Hippocampal formation (tissue), 2 donors: ENCODE results near the gene KCTD14.
"Not testable (repeated sequence)": the region's sequence is repeated elsewhere in the genome, so short reads cannot be mapped to it uniquely, and the experiment has no call there.

Source experiments
- DNase-seq, 2 donors: peaks; one replicate each; lab custom pipeline; 2025; lab: John Stamatoyannopoulos, UW

The KCTD14 gene

DNA sequence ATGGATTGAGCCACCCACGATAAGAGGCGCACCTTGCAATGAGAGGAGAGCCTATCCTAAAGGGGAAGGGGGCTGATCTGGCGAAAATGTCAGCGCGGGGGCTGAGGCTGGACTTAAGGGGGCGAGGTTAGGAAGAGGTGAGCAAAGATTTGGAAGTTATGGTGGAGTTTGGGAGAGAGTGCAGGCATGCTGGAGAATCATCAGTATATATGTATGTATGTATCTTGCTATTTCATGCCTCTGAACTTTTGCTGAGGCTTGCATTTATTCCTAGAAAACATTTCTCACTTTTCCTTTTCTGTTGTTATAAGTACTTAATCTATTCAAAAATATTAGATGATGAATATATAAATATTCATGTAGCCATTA lies 23.4 kb upstream of the KCTD14 start:
- no peak for DNase-seq

DNA sequence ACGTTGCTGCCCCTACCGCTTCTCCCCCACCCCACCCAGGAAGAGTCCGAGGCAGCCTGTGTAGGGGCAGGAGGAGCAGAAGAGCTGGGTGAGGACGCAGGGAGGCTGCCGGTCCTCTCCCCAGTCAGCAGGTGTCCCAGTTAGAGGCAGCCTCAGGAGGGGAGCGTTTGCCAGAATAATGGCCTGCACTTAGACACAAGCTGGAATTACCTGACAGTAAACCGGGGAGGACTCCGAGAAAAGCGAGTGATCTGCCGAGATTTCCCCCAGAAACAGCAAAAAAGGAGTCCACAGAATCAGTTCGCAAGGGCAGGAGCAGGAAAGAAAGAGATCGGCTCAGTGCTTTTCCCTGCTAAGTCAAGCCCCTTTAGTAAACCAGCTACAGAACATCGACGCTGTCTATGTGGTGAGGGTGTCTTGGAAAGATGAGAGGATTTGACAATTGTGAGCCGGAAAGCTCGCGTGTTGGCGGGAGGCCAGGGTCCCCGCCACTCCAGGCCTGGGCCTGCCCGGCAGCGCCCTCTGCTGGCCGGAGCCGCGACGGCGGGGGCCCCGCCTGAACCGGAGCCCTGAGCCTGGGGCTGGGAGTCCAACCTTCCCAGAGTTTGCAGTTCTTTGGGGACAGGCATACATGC lies 22.9 kb upstream of the KCTD14 start:
- DNase-seq: peak; percentile 55 to 80

DNA sequence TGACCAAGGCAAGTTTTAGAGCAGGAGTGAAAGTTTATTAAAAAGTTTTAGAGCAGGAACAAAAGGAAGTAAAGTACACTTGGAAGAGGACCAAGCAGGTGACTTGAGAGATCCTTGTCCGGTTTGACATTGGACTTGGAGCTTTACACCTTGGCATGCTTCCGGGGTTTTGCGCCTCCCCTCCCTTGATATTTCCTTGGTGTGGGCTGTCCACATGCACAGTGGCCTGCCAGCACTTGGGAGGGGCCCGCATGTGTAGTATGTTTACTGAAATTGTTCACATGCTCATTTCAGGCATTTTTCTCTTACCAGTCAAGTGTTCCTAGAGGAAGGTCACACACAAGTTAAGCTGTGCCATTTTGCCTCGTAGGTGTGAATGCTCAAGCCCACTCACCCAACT lies 21.6 kb upstream of the KCTD14 start:
- DNase-seq: no peak

DNA sequence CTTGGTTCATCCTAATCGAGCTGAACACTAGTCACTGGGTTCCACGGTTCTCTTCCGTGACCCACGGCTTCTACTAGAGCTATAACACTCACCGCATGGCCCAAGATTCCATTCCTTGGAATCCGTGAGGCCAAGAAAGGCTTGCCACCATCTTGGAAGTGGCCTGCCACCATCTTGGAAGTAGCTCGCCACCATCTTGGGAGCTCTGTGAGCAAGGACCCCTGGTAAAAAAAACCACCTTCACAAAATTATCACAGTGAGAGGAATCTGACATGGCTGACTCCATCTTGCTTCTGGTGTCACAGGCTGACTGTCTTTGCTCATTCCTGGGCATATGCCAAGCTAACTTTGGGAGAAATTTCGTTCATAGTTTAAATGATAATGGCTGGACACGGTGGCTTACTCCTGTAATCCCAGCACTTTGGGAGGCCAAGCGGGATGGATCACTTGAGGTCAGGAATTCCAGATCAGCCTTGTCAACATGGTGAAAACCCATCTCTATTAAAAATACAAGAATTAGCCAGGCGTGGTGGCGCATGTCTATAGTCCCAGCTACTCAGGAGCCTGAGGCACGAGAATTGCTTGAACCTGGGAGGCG lies 18.9 kb upstream of the KCTD14 start:
- no peak for DNase-seq

DNA sequence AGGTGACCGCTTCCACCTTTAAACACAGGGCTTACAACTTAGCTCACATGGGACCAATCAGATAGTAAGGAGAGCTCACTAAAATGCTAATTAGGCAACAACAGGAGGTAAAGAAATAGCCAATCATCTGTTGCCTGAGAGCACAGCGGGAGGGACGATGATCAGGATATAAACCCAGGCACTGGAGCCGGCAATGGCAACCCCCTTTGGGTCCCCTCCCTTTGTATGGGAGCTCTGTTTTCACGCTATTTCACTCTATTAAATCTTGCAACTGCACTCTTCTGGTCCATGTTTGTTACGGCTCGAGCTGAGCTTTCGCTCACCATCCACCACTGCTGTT lies 18.3 kb upstream of the KCTD14 start:
- not testable (repeated sequence) for DNase-seq

DNA sequence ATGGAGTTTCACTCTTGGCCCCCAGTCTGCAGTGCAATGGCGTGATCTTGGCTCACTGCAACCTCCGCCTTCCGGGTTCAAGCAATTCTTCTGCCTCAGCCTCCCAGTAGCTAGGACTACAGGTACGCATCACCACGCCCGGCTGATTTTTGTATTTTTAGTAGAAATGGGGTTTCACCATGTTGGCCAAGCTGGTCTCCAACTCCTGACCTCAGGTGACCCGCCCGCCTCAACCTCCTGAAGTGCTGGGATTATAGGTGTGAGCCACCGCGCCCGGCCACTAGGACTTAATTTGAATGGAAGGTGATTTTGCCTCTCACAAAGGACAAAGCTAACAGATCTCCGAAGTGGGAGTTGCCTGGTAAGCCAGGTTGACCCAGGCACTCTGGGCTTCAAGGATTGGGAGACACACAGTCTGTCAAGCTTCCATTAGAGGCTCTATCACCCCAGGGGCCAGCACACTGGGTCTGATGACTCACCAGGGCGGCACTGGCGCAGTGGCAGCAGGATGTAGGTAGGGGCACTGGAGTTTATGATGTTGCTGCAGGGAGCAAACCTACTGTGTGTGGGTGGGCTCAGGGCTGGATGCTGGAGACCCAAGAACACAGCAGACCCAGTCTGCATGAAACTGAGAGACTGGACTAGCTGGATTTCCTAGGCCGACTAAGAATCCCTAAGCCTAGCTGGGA lies 17.8 kb upstream of the KCTD14 start:
- DNase-seq: no peak

DNA sequence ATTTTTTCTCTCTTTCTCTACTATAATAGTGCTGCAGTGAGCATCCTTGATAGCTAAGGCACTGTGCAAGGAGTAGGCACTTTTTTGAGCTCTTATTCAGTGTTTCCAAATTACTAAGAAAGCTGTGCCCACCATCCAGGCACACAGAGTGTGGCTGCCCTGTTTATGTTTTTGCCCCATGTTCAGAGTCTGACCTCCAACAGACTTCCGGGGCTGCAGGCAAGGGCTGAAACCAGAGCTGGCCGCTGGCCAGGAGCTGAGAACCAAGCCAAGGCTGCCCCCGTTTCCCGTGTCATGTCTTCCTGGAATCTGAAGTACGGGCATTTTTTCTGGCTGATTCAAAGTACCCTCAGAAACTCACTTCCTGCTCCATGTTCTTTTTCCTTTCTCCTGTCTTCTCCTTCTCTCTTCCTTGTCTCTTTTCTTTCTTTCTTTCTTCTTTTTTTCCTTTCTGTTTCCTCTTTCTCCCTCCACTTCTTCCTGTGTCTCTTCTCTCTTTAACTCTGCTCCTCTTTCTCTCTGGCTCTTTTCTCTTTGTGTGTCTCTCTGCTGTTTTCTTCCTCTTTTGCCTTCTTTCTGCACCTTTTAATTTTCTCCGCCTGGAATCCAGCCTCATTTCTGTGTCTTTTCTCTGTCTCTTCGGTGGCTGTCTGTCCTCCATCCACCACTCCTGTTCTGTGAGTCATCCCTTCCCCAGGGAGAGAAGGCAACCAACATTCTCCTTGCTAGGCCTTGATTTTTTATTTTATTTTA lies 17.0 kb upstream of the KCTD14 start:
- peak; percentile 6 to 35 for DNase-seq

DNA sequence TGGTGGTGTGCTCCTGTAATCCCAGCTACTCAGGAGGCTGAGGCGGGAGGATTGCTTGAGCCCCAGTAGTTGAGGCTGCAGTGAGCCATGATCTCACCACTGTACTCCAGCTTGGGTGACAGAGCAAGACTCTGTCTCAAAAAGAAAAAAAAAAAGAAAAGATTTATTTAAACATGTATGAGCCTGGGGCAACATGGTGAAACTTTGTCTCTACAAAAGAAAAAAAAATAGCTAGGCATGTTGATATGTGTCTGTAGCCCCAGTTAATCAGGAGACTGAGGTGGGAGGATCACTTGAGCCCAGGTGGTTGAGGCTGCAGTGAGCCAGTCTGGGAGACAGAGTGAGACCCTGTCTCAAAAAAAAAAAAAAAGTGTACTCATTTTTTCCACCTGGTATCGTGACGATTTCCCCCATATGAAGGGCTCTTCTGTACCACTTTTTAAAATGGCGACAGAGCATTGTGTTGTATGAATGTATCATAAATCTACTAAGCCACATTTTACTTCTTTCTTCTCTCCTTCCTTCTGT lies 16.4 kb upstream of the KCTD14 start:
- no peak for DNase-seq

DNA sequence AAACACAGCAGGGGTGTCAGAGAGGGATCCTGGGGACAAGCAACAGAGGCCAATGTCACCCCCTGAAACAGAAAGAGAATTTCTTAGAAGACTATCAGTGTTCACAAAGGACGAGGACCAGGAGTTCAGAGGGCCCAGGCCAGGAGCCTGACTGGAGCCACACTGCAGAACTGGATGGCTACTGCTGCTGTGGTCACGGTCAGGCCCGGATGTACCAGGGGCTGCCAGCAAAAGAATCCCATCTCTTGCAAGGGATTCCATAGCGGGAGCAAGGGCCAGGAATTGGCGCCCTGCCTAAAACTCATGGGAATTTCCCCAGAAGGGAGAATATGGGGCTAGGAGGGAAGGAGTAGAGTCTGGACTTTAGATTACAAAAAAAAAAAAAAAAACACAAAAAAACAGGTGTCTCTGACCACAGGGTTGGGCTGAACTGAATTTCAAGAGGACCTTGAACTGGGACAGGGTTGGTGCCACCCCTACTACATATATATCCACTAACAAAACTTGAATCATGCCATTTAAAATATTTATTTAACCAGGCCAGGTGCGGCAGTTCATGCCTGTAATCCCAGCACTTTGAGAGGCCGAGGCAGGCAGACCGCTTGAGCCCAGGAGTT lies 15.7 kb upstream of the KCTD14 start:
- no peak for DNase-seq

DNA sequence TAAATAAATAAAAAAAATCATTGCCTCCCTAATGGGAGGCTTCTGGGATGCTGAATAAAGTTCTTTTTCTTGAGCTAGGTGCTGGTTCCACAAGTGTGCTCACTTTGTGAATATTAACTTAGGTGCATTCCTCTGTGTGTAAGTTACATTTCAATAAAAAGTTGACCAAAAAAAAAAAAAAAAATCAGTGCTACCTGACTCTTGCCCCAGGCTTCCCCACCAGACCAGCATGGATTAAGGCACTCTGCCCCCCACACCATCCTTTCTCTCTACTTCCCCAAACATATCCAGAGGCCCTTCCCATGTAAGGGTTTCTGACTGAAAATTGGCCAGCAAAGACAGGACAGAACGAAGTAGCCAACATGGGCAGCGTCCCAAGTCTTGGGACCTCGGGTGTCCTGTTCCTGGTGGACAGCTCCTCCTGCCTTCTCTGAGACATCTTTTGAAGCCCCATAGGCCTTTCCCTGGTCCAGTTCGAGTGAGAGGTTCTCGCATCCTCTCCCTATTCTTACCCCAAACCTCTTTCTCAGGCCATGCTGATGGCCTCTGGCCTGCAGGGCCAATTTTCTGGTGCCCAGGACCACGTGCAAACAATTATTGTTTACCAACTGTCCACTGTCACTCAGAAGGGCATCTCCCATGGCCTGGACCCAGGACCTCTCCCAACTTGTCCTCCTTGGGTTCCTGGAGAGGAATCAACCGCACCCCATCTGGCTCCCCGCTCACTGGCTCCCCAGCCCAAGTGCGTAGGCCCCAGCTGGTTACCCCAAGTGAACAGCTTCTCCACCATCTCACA lies 14.9 kb upstream of the KCTD14 start:
- no peak for DNase-seq

DNA sequence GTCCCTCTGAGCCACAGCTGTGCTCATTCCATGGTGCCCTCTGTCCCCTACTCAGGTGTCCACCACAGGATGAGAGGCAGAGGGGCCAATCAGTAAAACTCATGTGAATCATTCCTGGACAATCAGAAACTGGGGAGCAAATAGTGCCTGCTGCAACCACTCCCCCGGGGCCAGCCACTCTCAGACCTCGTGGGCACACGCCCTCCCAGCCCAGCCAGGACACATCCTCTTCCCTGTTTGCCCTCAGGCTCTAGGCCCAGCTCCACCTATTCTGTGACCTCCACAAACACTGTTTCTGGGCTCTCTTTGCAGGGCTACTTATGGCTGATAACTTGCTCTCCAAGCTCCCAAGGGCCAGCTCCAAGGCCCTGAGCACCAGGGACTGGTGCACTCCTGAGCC lies 14.0 kb upstream of the KCTD14 start:
- no peak for DNase-seq

DNA sequence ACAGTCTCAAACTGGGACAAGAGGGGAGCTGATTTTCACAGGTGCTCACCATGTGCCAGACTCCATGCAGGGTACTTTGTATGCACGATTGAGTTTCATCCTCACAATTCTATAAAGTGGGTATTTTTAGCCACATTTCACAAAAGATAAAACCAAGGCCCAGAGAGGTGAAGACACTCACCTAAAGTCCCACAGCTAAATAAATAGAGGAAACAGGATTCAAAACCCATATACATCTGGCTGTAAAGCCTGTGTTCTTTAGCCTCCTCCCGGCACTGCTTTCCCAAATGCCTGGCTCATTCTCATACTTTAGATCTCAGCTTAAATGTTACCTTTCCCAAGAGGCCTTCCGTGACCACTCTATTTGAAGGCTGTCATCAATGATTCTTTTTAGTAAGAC lies 13.2 kb upstream of the KCTD14 start:
- no peak for DNase-seq

DNA sequence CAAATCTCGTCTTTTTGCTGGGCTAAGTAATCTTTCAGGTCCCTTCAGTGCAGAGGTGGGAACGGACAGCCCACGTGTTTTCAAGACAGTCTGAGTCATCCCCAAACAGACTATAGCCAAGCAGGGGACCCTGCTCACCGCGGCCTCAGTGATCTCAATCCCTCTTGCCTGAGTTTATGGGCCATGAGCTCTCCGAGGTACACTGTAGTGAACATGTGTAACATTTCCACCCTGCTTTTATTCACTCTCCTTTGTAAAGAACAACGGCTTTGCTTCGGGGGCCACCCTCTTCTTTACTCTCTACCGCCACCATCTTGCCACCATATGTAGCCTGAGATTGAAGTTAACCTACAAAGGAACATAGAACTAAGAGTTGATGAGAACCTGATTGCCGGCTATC lies 11.5 kb upstream of the KCTD14 start:
- DNase-seq: no peak

DNA sequence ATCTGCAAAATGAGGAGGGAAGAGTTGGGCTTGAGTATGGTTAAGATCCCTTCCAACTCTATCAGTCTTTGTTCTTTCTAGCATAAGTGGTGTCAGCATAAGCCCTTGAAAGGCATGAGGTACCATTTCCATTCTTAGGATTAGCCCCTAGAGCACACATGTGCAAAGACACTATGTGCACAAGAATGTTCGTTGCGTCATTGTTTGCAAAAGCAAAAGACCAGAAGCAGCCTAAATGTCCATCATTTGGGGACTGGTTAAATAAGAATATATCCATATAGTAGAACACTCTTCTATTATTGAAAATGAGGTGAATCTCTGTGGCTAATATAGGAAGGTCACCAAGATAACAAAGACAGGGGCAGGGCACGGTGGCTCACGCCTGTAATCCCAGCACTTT lies 10.0 kb upstream of the KCTD14 start:
- no peak for DNase-seq

DNA sequence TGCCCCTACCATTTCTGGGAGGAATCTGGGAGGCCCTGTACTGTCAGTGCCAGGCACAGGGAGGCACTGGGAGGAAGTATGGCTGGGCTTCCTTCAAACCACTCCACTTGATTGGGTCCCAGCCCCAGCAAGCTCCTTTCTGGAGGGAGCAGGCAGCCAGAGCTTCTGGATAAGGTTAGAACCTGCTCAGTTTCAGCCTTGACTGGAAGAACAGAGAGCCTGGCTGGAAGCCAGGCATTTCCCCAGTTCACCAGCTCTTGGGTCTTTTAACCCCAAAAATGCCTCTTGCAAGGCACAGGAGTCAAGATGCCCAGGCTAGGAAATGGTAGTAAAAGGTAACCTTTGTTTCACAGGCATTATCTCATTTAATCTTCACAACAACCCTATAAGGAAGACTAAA lies 9.0 kb upstream of the KCTD14 start:
- no peak for DNase-seq

DNA sequence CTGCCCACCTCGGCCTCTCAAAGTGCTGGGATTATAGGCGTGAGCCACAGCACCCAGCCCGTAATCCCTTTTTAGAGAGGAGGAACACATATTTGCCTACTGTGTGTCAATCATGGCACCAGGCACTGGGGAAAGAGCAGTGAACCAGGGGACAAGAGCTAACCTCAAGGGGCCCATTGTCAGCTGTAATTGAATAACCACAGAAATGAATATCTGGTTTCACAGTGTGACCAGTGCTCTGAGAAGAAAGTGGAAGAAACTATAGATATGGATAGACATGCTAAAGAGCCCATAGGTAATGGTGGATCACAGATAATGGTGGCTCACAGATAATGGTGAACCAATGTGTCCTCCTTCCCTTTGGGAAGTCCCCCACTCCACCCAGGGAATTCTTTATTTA lies 8.6 kb upstream of the KCTD14 start:
- no peak for DNase-seq

DNA sequence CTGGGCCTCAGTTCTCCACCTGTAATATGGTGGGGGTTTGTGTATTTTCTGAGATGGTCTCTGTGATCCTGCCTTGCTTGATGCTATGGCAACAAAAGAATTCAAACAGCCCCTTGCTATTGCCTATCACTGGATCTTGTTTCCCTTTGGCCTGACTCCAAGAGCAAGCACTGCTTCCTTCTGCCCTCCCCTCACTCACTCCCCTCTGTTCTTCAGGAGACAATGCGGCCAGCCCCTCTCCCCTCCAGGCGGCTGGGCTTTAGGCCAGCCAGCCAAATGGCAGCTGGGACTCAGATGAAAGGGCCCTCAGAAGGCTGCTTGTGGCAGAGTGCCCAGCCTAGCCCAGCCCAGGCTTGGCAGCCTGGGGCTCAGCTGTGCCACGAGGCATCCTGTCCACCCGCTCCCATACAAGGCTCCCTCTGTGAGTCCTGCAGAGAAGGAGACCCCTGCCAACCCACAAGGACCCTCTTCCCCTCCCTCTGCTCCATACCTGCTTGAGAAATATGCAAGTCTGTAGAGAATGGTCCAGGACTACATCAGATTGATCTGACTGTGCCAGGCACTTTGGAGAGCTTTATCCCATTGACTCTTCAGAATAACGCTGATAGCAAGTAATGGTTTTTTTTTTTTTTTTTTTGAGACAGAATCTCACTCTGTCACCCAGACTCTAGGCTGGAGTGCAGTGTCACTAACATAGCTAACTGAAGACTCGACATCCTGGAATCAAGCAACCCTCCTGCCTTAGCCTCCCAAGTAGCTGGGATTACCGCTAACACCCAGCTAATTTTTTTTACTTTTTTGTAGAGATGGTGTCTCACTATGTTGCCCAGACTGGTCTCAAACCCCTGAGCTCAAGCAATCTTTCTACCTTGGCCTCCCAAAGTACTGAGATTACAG lies 7.6 kb upstream of the KCTD14 start:
- DNase-seq: peak; percentile 91 to 92

DNA sequence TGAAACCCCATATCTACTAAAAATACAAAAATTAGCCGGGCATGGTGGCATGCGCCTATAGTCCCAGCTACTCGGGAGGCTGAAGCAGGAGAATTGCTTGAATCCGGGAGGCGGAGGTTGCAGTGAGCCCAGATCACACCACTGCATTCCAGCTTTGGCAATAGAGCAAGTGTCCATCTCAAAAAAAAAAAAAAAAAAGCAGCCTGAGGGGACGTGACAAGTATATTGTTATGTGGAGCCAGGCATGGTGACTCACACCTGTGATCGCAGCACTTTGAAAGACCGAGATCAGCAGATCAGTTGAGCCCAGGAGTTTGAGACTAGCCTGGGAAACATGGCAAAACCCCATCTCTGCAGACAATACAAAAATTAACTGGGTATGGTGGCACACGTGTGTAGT lies 5.3 kb upstream of the KCTD14 start:
- DNase-seq: not testable (repeated sequence)

DNA sequence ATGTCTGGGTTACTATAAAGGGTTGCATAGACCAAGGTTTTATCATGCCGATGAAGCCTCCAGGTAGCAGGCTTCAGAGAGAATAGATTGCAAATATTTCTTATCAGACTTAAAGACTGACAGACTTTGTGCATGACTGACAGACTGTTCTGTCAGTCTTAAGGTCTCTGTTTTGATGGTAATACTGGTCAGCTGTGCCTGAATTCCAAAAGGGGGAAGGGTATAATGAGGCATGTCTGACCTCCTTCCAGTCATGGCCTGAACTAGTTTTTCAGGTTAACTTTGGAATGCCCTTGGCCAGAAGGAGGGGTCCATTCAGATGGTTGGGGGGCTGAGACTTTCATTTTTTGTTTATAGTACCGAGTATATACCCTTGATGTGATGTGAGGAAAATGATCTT lies 4.7 kb upstream of the KCTD14 start:
- no peak for DNase-seq

DNA sequence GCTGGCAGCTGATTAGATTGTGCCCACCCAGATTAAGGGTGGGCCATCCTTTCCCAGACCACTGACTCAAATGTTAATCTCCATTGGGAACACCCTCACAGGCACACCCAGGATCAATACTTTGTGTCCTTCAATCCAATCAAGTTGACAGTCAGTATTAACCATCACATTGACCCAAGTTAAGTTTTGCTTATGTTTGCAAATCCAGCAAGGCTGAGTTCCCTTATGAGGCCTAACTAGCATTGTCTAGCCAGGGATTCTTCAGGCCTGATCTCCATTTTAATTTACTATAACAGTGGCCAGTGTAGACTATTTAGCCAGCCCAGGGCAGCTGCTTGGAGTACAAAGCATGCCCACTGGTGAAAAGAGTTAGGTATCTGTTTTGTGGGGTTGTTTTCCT lies 2.3 kb upstream of the KCTD14 start:
- DNase-seq: no peak

DNA sequence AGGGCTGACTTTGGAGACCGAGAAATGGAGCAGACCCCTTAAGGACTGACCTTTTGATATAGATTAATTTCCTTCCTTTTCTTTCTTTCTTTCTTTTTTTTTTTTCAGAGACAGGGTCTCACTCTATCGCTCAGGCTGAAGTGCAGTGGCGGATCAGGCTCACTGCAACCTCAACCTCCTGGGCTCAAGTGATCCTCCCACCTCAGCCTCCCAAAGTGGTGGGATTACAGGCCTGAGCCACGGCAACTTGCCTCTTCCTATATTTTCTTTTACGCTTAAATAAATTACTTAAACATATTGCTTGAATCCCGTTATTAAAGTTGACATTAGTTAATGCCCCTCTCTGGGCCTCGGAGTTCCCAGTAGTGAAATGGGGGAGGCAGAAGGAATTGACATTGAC lies 350 bp upstream of the KCTD14 start:
- no peak for DNase-seq
